Measurements from ENCODE around the gene PIKFYVE.

DNA sequence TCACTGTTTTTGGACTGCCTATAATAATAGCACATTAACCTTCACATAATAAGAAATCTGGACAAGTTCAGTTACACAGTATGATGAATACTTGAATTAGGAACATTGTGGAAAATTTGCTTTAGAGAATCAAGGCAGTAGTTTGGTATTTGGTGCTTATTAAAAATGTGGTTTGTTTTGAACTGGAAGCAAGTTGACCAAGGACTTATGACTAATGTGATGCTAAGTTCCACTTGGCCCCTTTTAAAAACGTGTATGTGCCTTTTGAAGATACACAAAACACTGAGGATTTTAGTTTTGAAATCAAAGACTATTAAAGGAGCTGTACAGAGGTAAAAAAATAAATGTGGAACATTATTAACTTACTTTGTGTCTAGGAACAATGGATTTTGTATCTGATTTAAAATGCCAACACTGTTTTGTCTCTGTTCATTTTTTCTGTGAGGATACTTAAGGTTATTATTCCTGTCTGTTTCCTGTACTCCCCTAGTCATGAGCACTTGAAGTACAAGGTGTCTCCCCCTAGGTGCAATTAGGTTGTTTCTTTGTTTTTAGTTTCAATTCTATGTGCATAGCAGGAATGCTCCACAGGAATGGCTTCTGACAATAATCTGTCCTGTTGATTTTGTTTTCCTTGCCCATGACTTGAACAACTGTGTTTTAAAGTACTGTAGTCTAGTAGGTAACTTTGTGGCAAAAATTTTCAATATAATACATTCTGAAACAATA, 91.0 kb downstream of the PIKFYVE start:
- TF ChIP-seq, protein P1, sequence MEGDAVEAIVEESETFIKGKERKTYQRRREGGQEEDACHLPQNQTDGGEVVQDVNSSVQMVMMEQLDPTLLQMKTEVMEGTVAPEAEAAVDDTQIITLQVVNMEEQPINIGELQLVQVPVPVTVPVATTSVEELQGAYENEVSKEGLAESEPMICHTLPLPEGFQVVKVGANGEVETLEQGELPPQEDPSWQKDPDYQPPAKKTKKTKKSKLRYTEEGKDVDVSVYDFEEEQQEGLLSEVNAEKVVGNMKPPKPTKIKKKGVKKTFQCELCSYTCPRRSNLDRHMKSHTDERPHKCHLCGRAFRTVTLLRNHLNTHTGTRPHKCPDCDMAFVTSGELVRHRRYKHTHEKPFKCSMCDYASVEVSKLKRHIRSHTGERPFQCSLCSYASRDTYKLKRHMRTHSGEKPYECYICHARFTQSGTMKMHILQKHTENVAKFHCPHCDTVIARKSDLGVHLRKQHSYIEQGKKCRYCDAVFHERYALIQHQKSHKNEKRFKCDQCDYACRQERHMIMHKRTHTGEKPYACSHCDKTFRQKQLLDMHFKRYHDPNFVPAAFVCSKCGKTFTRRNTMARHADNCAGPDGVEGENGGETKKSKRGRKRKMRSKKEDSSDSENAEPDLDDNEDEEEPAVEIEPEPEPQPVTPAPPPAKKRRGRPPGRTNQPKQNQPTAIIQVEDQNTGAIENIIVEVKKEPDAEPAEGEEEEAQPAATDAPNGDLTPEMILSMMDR (IDR thresholded peaks at IDR 0.05), result no peak
- no peak for TF ChIP-seq POLR2A (IDR thresholded peaks at IDR 0.05)
